Activated B cell treated with CpG ODN at 0.5 μM for 24 hours (primary cell): Measurements from ENCODE around the gene ASCL4. TPM values are rescaled to one million over a fixed set of nuclear protein-coding genes. Genes with fewer than 3 reads are reported as not detected.

Experiments used
- ATAC-seq: fragments of 200-7000 bp; cut with Tn5 transposase; one replicate; pipeline ENCODE4 v1.10.0; 2021; ENCODE audit warnings: low read depth, mild to moderate bottlenecking, moderate library complexity
- CTCF ChIA-PET: fragments of 350-600 bp; sonication (Branson Sonifier 250); formaldehyde crosslinking; loops from one replicate; lab custom pipeline; 2021; ENCODE audit warnings: antibody characterized with exemption; lab: Charles Lee
- POLR2A ChIA-PET: fragments of 350-600 bp; sonication (Branson Sonifier 250); formaldehyde crosslinking; loops from one replicate; lab custom pipeline; 2021; ENCODE audit warnings: antibody characterized with exemption; lab: Charles Lee
- DNase-seq: peaks from one replicate; pipeline ENCODE4 v3.0.0; 2022
- H3K27ac Mint-ChIP-seq: one replicate; pipeline ENCODE4 v1.8.0; 2020; ENCODE audit warnings: mixed read lengths
- H3K27me3 Mint-ChIP-seq: one replicate; pipeline ENCODE4 v1.8.0; 2021; ENCODE audit warnings: mixed read lengths
- H3K36me3 Mint-ChIP-seq: one replicate; pipeline ENCODE4 v1.8.0; 2021; ENCODE audit warnings: low read depth, mixed read lengths
- H3K4me1 Mint-ChIP-seq: one replicate; pipeline ENCODE4 v1.8.0; 2021; ENCODE audit warnings: mixed read lengths
- H3K4me3 Mint-ChIP-seq: one replicate; pipeline ENCODE4 v1.8.0; 2020; ENCODE audit warnings: mild to moderate bottlenecking, mixed read lengths
- H3K9me3 Mint-ChIP-seq: one replicate; pipeline ENCODE4 v1.8.0; 2020; ENCODE audit warnings: mixed read lengths
- CTCF ChIP-seq: fragments of 200-600 bp; IDR thresholded peaks from one replicate; pipeline ENCODE4 v1.8.0; 2022; ENCODE audit warnings: antibody characterized with exemption, mild to moderate bottlenecking
- intact Hi-C: fragments of 100-400 bp; cut with micrococcal nuclease; formaldehyde crosslinking; loops from one replicate; pipeline ENCODE4 v1.15.1; 2024
- total RNA-seq: library from RNA; stranded (reverse); gene quantifications from 2 replicates; pipeline ENCODE4 v1.2.3, GENCODE V29; 2022

Gene ASCL4
- total RNA-seq, 1 donor from 2014 or later: not detected

DNA sequence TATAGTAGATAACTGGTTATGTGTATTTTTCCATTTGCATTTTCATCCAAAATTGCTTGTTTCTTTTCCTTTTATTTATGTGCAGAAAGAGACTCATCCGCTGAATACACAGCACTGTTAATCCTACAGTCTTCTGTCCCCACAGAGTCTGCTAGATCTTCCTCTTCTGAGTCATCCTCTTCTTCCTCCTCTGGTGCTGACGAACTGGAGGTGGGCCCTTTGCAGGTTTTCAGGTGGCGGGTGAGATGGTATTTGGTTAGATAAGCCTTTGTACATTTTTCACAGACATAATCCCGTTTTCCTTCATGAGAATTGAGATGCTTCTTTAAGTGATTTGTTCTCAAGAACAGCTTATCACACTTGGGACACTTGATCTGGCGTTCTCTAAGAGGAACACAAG lies 40.4 kb upstream of the ASCL4 start:
- ATAC-seq: no peak
- no peak for DNase-seq
- intact Hi-C loops: no loop called here
- Mint-ChIP-seq H3K27ac (peak overlapping the region; percentile 8), H3K27me3 (no peaks in the 10 kb centered on the region), H3K4me1 (peaks cover 91% of the 10 kb centered on the region), H3K9me3 (peaks cover 4% of the 10 kb centered on the region), H3K4me3 (no peak overlapping the region), H3K36me3 (peaks cover 68% of the 10 kb centered on the region)
- POLR2A ChIA-PET: no interaction called here
- no peak for TF ChIP-seq CTCF
- CTCF ChIA-PET: no interaction called here

GRCh38 chr12:107735763-107736162 lies 38.7 kb upstream of the ASCL4 start:
- DNase-seq: no peak
- no peak for TF ChIP-seq CTCF
- POLR2A ChIA-PET: no interaction called here
- peaks cover 81% of the 10 kb centered on the region for H3K36me3 Mint-ChIP-seq
- H3K4me3 Mint-ChIP-seq: no peak overlapping the region
- peak overlapping the region; percentile 93 for H3K27ac Mint-ChIP-seq
- no peaks in the 10 kb centered on the region for H3K27me3 Mint-ChIP-seq
- H3K9me3 Mint-ChIP-seq: peaks cover 4% of the 10 kb centered on the region
- CTCF ChIA-PET: interaction anchor here (2.2 kb wide), 1 partner anchor 149 kb away, joined by 6 read pairs; no protein-coding TSS in a partner anchor
- no peak for ATAC-seq
- peaks cover 81% of the 10 kb centered on the region for H3K4me1 Mint-ChIP-seq
- intact Hi-C loops: loop anchor here (5.0 kb wide), 1 partner anchor 33 kb away; no protein-coding TSS in a partner anchor

- ChIA-PET CTCF (interaction anchor here (0.5 to 2.2 kb wide), 4 partner anchors 23 to 191 kb away, joined by 3 to 6 read pairs (median 3); no protein-coding TSS in a partner anchor), POLR2A (interaction anchor here (0.6 to 1.5 kb wide), 7 partner anchors 12 to 183 kb away, joined by 3 to 9 read pairs (median 4); partner anchors contain the start of gene PWP1)
- Mint-ChIP-seq H3K27ac (peak overlapping the region; percentile 93), H3K4me1 (peaks cover 72% of the 10 kb centered on the region), H3K36me3 (peaks cover 91% of the 10 kb centered on the region), H3K4me3 (peak overlapping the region; percentile 53), H3K27me3 (no peaks in the 10 kb centered on the region), H3K9me3 (peaks cover 4% of the 10 kb centered on the region)
- TF ChIP-seq CTCF: no peak
- DNase-seq: peak; percentile 53
- intact Hi-C loops: loop anchor here (1.0 to 5.0 kb wide), 5 partner anchors 24 to 824 kb away; partner anchors contain the start of genes PRDM4, PWP1 and SART3
- peak; percentile 99 for ATAC-seq
Measured at GRCh38 chr12:107736914-107737313, 37.6 kb upstream of the ASCL4 start.

DNA sequence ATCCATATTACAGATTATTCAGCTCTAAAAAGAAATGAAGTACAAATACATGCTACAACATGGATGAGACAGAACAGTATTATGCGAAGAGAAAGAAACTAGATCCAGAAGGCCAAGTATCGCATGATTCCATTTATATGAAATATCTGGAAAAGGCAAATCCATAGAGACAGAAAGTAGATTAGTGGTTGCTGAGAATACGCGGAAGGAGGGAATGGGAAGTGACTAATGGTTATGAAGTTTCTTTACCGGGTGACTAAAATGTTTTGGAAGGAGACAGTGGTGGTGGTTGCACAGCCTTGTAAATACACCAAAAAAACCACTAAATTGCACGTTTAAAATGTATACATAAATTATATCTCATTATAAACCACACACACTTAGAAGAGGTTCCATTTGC lies 26.0 kb upstream of the ASCL4 start:
- CTCF ChIA-PET: no interaction called here
- intact Hi-C loops: no loop called here
- Mint-ChIP-seq H3K27me3 (no peaks in the 10 kb centered on the region), H3K9me3 (no peaks in the 10 kb centered on the region), H3K27ac (no peak overlapping the region), H3K4me1 (no peaks in the 10 kb centered on the region), H3K4me3 (no peak overlapping the region), H3K36me3 (peaks cover 35% of the 10 kb centered on the region)
- POLR2A ChIA-PET: interaction anchor here (1.0 kb wide), 1 partner anchor 11 kb away, joined by 3 read pairs; no protein-coding TSS in a partner anchor
- TF ChIP-seq CTCF: no peak
- DNase-seq (no peak), ATAC-seq (no peak)

DNA sequence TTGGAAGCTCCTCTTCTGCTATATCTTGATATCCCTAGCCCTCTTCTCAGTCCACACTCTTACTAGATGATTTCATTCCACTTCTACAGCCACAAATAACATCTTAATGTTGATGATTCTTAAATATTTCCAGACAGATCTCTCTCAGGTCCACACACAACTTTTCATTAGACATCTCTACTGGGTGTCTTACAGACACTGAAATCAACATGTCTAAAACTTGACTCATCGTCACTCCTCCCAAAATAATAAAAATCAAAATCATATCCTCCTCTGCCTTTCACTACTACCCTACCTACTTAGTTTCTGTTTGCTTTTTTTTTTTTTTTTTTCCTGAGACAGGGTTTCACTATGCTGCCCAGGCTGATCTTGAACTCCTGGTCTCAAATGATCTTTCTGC lies 25.4 kb upstream of the ASCL4 start:
- ATAC-seq (no peak), DNase-seq (no peak)
- intact Hi-C loops: no loop called here
- ChIA-PET POLR2A (interaction anchor here (0.6 to 1.0 kb wide), 2 partner anchors 12 kb away, joined by 3 read pairs; partner anchors contain the start of gene PRDM4), CTCF (no interaction called here)
- Mint-ChIP-seq H3K4me3 (no peak overlapping the region), H3K36me3 (peaks cover 36% of the 10 kb centered on the region), H3K4me1 (no peaks in the 10 kb centered on the region), H3K27me3 (no peaks in the 10 kb centered on the region), H3K9me3 (no peaks in the 10 kb centered on the region), H3K27ac (no peak overlapping the region)
- no peak for TF ChIP-seq CTCF
